Neural cell (in vitro differentiated cells): ENCODE data around the gene MACF1. TPM values are rescaled to one million over a fixed set of nuclear protein-coding genes. Genes with fewer than 3 reads are reported as not detected.
"Not testable (repeated sequence)": the region's sequence is repeated elsewhere in the genome, so short reads cannot be mapped to it uniquely, and the experiment has no call there.

Source experiments
- H2AFZ ChIP-seq: fragments of 200-600, 300-800 bp; sonication (generic), shearing (Covaris generic); 2 replicates; pipeline ENCODE4 v1.6.0; 2014; ENCODE audit warnings: low read depth, mild to moderate bottlenecking, antibody characterized with exemption, low read length, moderate library complexity
- H3F3A ChIP-seq: fragments of 200-600 bp; shearing (Covaris generic); 2 replicates; pipeline ENCODE4 v1.6.1; 2016; ENCODE audit warnings: mild to moderate bottlenecking, moderate library complexity, mixed read lengths, antibody characterized with exemption, low read length; ENCODE audit not compliant: insufficient read depth, poor library complexity, severe bottlenecking
- H3K27ac ChIP-seq: fragments of 200-600, 300-800 bp; sonication (generic), shearing (Covaris generic); 2 replicates; pipeline ENCODE4 v1.5.1; 2014; ENCODE audit warnings: mild to moderate bottlenecking, low read length, moderate library complexity
- H3K27me3 ChIP-seq: fragments of 300-800, 200-600 bp; sonication (generic), shearing (Covaris generic); 2 replicates; pipeline ENCODE4 v1.6.0; 2014; ENCODE audit warnings: mild to moderate bottlenecking, low read depth, low read length, moderate library complexity; ENCODE audit not compliant: insufficient read depth
- H3K36me3 ChIP-seq: fragments of 300-800, 200-600 bp; sonication (generic), shearing (Covaris generic); 2 replicates; pipeline ENCODE4 v1.5.1; 2014; ENCODE audit warnings: mild to moderate bottlenecking, antibody characterized with exemption, low read length, moderate library complexity; ENCODE audit not compliant: insufficient read depth
- H3K4me2 ChIP-seq: fragments of 300-800, 200-600 bp; sonication (generic), shearing (Covaris generic); 2 replicates; pipeline ENCODE4 v1.6.0; 2014; ENCODE audit warnings: mild to moderate bottlenecking, low read length
- H3K4me3 ChIP-seq: fragments of 300-800, 200-600 bp; sonication (generic), shearing (Covaris generic); 2 replicates; pipeline ENCODE4 v1.5.1; 2014; ENCODE audit warnings: mild to moderate bottlenecking, low read length, moderate library complexity
- H3K79me2 ChIP-seq: fragments of 200-600 bp; shearing (Covaris generic); replicated peaks from 2 replicates; pipeline ENCODE4 v1.6.0; 2014; ENCODE audit warnings: mild to moderate bottlenecking, low read length, moderate library complexity; ENCODE audit not compliant: insufficient read depth
- H3K9ac ChIP-seq: fragments of 300-800, 200-600 bp; sonication (generic), shearing (Covaris generic); 2 replicates; pipeline ENCODE4 v1.6.1; 2016; ENCODE audit warnings: mild to moderate bottlenecking, low read length, mixed read lengths
- H3K9me2 ChIP-seq: fragments of 200-600 bp; shearing (Covaris generic); 2 replicates; pipeline ENCODE4 v1.6.1; 2016; ENCODE audit warnings: mild to moderate bottlenecking, low read length, mixed read lengths; ENCODE audit not compliant: insufficient read depth
- H3K9me3 ChIP-seq: fragments of 200-600, 300-800 bp; sonication (generic), shearing (Covaris generic); 2 replicates; pipeline ENCODE4 v1.6.1; 2016; ENCODE audit warnings: mild to moderate bottlenecking, mixed run types, low read length, moderate library complexity, mixed read lengths
- H4K20me1 ChIP-seq: fragments of 200-600 bp; shearing (Covaris generic); 2 replicates; pipeline ENCODE4 v1.6.1; 2016; ENCODE audit warnings: mild to moderate bottlenecking, mixed run types; ENCODE audit not compliant: insufficient read depth
- CTCF ChIP-seq: fragments of 450-650 bp; IDR thresholded peaks from 2 replicates; pipeline ENCODE4 v1.5.1; 2014; ENCODE audit warnings: antibody characterized with exemption, mild to moderate bottlenecking, moderate library complexity; ENCODE audit not compliant: poor library complexity, severe bottlenecking
- EP300 ChIP-seq: fragments of 450-650 bp; conservative IDR thresholded peaks from 2 replicates; pipeline ENCODE4 v1.6.1; 2014; ENCODE audit warnings: antibody characterized with exemption, mild to moderate bottlenecking, moderate library complexity; ENCODE audit not compliant: poor library complexity, severe bottlenecking
- EZH2 ChIP-seq: fragments of 200-600, 300-800 bp; shearing (Covaris generic), sonication (generic); IDR thresholded peaks from 2 replicates; pipeline ENCODE4 v1.6.1; 2014; ENCODE audit warnings: antibody characterized with exemption, low read length, borderline replicate concordance, mild to moderate bottlenecking; ENCODE audit not compliant: insufficient read depth, poor library complexity, severe bottlenecking
- MXI1 ChIP-seq: fragments of 450-650 bp; conservative IDR thresholded peaks from 2 replicates; pipeline ENCODE4 v1.6.1; 2014; ENCODE audit warnings: antibody characterized with exemption, mild to moderate bottlenecking; ENCODE audit not compliant: poor library complexity, severe bottlenecking
- POLR2AphosphoS5 ChIP-seq: IDR thresholded peaks from 2 replicates; pipeline ENCODE4 v1.6.1; 2012
- RAD21 ChIP-seq: fragments of 450-650 bp; conservative IDR thresholded peaks from 2 replicates; pipeline ENCODE4 v1.6.1; 2014; ENCODE audit warnings: antibody characterized with exemption, mild to moderate bottlenecking, moderate library complexity
- SMC3 ChIP-seq: fragments of 450-650 bp; conservative IDR thresholded peaks from 2 replicates; pipeline ENCODE4 v1.6.1; 2014; ENCODE audit warnings: antibody characterized with exemption, mild to moderate bottlenecking, moderate library complexity; ENCODE audit not compliant: poor library complexity
- TAF1 ChIP-seq: IDR thresholded peaks from 2 replicates; pipeline ENCODE4 v1.6.1; 2012; ENCODE audit warnings: low read depth
- polyA plus RNA-seq: library from polyadenylated mRNA; depleted of rRNA; stranded (reverse); fragments of >200 nt; gene quantifications from 2 replicates; pipeline ENCODE4 v1.2.3, GENCODE V29; 2014
- TF ChIP-seq, protein P1 (sequence below): IDR thresholded peaks from 2 replicates; pipeline ENCODE4 v1.6.1; 2012; ENCODE audit warnings: borderline replicate concordance

Gene MACF1
- polyA plus RNA-seq, 1 donor from 2014 or later = 176 TPM

DNA sequence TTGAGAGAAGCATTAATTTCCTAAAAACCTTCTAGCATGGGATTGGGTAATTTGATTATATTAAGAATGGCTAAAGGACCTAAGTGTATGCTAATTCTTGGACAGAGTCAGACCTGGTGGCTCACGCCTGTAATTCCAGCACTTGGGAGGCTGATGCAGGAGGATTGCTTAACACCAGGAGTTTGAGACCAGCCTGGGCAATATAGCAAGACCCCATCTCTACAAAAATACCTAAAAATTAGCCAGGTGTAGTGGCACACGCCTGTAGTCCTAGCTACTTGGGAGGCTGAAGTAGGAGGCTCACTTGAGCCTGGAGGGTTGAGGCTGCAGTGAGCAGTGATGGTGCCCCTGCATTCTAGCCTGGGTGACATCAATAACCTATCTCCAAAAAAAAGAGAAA is 241.1 kb downstream of the MACF1 start:
- Histone ChIP-seq H3K4me2 (no peak overlapping the region), H3K9me2 (no peaks in the 10 kb centered on the region), H3K79me2 (no peaks in the 10 kb centered on the region), H3K4me3 (no peak overlapping the region), H3K27ac (no peak overlapping the region), H3K27me3 (no peaks in the 10 kb centered on the region), H3K9me3 (no peaks in the 10 kb centered on the region), H3F3A (no peaks in the 10 kb centered on the region), H2AFZ (no peak overlapping the region), H3K9ac (no peak overlapping the region), H4K20me1 (no peaks in the 10 kb centered on the region), H3K36me3 (peaks cover 53% of the 10 kb centered on the region)
- TF ChIP-seq CTCF (no peak), RAD21 (no peak), SMC3 (no peak), EZH2 (no peak), TAF1 (no peak), POLR2AphosphoS5 (no peak), EP300 (no peak), MXI1 (no peak)
- TF ChIP-seq, protein P1, sequence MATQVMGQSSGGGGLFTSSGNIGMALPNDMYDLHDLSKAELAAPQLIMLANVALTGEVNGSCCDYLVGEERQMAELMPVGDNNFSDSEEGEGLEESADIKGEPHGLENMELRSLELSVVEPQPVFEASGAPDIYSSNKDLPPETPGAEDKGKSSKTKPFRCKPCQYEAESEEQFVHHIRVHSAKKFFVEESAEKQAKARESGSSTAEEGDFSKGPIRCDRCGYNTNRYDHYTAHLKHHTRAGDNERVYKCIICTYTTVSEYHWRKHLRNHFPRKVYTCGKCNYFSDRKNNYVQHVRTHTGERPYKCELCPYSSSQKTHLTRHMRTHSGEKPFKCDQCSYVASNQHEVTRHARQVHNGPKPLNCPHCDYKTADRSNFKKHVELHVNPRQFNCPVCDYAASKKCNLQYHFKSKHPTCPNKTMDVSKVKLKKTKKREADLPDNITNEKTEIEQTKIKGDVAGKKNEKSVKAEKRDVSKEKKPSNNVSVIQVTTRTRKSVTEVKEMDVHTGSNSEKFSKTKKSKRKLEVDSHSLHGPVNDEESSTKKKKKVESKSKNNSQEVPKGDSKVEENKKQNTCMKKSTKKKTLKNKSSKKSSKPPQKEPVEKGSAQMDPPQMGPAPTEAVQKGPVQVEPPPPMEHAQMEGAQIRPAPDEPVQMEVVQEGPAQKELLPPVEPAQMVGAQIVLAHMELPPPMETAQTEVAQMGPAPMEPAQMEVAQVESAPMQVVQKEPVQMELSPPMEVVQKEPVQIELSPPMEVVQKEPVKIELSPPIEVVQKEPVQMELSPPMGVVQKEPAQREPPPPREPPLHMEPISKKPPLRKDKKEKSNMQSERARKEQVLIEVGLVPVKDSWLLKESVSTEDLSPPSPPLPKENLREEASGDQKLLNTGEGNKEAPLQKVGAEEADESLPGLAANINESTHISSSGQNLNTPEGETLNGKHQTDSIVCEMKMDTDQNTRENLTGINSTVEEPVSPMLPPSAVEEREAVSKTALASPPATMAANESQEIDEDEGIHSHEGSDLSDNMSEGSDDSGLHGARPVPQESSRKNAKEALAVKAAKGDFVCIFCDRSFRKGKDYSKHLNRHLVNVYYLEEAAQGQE = no peak

- no peak overlapping the region for H3K4me3 ChIP-seq
- TF ChIP-seq, protein P1 = no peak
- TF ChIP-seq SMC3 (no peak), CTCF (no peak), RAD21 (no peak), MXI1 (no peak), POLR2AphosphoS5 (no peak), EP300 (no peak), TAF1 (no peak), EZH2 (no peak)
- no peaks in the 10 kb centered on the region for H3K9me3 ChIP-seq
- no peak overlapping the region for H3K27ac ChIP-seq
- H3K9me2 ChIP-seq = no peaks in the 10 kb centered on the region
- H4K20me1 ChIP-seq = no peaks in the 10 kb centered on the region
- no peaks in the 10 kb centered on the region for H3F3A ChIP-seq
- H2AFZ ChIP-seq = no peak overlapping the region
- peaks cover 43% of the 10 kb centered on the region for H3K36me3 ChIP-seq
- no peaks in the 10 kb centered on the region for H3K79me2 ChIP-seq
- no peak overlapping the region for H3K4me2 ChIP-seq
- no peak overlapping the region for H3K9ac ChIP-seq
- H3K27me3 ChIP-seq = no peaks in the 10 kb centered on the region
Measured at GRCh38 chr1:39446986-39447567, 242.6 kb downstream of the MACF1 start.

GRCh38 chr1:39450041-39450440 is 245.5 kb downstream of the MACF1 start:
- not testable (repeated sequence) for H3F3A ChIP-seq, H3K4me2 ChIP-seq, H2AFZ ChIP-seq, H3K9me2 ChIP-seq, H3K9ac ChIP-seq, H3K27ac ChIP-seq, H3K27me3 ChIP-seq, H3K79me2 ChIP-seq, H4K20me1 ChIP-seq, H3K9me3 ChIP-seq, H3K4me3 ChIP-seq
- H3K36me3 ChIP-seq = peaks cover 43% of the 10 kb centered on the region
